HG03039 (cell line): ENCODE results near the gene GNGT1.
"Not testable (repeated sequence)": the region's sequence is repeated elsewhere in the genome, so short reads cannot be mapped to it uniquely, and the experiment has no call there.

Source experiments
- ATAC-seq: cut with Tn5 transposase; IDR thresholded peaks from one replicate; pipeline ENCODE4 v1.9.1; 2021; ENCODE audit warnings: mild to moderate bottlenecking, moderate library complexity; ENCODE audit not compliant: unreplicated experiment

GNGT1 gene

DNA sequence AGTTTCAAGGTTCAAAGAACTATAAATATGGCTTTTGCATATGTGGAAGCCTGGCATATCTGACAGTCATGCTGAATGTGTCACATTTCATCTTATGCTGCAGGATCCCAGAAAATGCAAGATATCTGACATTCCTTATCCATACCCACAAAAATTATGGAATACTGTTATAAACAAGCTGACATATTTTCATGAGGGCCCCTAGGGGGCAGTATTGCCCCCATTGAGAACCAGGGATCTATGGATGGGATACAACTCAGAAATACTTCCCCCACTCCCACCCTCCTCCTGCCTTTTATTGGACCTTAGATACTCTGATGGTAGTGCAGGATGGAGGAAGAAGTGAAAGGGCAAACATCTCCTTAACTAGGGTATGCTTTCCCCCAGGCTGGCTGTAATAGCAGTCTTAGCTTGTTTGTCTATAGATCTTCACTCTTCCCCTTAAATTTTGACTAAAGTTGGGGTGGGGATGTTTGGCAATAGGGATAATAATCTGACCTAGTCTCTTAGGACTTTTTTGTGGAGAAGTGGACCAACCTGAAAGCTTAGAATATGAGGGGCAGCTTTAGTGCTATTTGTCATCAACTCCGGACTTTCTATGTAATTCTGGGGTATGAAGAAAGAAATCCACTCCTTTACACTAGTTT, 3.5 kb upstream of the GNGT1 start:
- no peak for ATAC-seq

DNA sequence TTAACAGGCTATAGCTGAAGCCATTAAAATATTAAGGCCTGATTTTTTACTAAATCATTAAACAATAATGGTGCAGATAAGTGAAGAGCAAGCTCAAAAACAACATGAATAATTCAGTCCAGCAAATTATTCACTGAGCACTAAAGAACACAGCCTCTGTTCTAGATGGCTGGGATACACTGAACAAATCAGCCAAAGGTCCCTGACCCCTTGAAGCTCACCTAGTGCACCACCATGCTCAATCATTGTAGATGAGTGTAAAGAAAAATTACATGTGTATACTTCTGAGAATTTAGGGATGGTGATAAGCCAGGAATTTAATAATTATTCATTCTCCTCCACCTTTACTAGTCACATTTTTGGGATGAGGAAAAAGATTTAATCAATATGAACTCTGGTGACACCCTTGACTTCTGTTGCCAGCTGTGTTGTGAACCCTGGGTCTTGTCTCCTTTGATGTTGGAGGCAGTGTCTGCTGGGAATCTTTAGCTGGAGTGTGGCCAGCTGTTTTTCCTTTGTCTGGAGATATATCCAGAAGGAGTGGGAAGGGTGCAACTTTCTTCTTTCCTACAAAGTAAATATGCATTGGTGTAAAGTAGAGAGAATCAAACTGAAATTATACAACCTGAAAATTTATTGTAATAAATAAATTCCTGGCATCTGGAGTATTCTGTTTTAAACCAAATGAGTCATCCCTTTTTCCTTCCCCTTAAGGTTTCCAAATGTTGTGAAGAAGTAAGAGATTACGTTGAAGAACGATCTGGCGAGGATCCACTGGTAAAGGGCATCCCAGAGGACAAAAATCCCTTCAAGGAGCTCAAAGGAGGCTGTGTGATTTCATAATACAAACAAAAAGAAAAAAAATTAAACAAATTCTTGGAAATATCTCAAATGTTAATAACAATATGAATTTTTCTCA, 4.0 kb downstream of the GNGT1 start:
- ATAC-seq = no peak

DNA sequence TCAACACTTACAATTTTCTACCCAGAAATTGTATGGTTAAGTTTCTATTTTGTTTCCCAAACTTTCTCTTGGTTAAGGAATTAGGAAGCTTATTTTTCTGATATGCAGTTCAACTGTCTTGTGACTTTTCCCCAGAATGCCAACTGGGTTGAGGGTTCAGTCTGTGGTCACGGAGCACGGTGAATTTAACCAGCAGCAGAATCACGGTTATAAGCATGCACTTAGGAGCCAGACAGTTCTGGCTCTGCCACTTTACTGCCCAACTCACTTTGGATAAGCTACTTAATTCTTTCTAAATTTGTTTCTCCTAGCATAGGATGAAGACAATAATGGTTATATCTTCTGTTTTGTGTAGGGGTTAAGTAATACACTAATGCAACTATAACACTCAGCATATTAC, 4.9 kb downstream of the GNGT1 start:
- not testable (repeated sequence) for ATAC-seq

DNA sequence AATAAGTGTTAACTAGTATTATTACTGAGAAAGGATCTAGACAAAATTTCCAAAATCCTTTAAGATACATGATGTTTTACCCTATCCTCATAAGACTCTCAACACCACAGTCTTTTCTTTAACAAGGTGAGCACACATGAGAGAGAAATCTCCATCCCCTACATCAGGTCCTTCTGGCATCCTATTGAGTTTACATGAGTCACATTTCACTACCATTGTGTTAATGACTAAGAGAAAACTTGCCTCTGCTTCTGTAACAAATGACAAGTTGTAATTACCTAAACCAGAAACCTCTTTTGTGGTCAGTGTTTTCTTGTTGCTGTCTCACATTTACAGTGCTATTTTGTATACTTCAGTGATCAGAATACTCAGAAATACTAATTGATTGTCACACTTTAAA, 5.3 kb downstream of the GNGT1 start:
- peak; percentile 58 for ATAC-seq

DNA sequence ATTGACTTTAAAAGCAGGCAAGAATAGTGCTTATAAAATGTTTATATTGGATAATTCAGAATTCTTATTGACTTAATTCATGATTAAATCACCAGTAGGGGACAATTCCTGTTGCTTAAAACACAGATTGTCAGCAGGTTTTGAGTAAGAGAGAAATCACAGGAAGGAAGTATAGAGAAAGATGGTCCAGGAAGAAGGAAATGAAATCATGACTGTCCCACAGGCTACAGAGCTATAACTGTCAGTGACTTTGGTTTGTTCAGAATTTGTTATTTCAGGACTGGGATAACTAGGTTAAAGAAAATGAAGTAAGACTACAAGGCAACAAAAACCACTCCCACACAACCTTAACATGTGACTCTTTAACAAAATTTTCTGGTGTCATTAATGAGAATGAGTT, 6.8 kb downstream of the GNGT1 start:
- ATAC-seq = no peak

DNA sequence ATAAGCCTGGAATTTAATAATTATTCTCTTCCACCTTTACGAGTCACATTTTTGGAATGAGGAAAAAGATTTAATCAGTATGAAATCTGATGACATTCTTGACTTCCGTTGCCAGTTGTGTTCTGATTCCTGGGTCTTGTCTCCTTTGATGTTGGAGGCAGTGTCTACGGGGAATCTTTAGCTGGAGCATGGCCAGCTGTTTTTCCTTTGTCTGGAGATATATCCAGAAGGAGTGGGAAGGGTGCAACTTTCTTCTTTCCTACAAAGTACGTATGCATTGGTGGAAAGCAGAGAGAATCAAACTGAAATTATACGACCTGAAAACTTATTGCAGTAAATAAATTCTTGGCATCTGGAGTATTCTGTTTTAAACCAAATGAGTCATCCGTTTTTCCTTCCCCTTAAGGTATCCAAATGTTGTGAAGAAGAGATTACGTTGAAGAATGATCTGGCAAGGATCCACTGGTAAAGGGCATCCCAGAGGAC, 8.3 kb downstream of the GNGT1 start:
- ATAC-seq = no peak

DNA sequence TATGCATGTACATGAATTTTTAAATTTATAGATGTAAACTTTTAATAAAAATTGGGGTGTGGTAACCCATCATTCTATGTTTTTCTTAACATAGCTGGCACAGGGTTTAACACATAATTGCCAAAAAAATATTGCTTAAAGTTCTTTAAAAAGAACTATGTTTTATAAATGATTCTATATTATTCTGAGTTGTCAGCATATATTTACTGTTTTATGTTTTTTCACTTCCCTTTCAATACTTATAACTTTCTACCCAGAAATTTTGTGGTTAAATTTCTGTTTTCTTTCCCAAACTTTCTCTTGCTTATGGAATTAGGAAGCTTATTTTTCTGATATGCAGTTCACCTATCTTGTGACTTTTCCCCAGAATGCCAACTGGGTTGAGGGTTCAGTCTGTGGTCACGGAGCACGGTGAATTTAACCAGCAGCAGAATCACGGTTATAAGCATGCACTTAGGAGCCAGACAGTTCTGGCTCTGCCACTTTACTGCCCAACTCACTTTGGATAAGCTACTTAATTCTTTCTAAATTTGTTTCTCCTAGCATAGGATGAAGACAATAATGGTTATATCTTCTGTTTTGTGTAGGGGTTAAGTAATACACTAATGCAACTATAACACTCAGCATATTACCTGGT, 9.0 kb downstream of the GNGT1 start:
- not testable (repeated sequence) for ATAC-seq

DNA sequence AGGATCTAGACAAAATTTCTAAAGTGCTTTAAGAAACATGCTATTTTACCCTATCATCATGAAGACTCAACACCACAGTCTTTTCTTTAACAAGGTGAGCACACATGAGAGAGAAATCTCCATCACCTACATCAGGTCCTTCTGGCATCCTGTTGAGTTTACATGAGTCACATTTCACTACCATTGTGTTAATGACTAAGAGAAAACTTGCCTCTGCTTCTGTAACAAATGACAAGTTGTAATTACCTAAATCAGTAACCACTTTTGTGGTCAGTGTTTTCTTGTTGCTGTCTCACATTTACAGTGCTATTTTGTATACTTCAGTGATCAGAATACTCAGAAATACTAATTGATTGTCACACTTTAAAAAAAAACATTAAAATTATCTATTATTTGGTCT, 9.5 kb downstream of the GNGT1 start:
- not testable (repeated sequence) for ATAC-seq

DNA sequence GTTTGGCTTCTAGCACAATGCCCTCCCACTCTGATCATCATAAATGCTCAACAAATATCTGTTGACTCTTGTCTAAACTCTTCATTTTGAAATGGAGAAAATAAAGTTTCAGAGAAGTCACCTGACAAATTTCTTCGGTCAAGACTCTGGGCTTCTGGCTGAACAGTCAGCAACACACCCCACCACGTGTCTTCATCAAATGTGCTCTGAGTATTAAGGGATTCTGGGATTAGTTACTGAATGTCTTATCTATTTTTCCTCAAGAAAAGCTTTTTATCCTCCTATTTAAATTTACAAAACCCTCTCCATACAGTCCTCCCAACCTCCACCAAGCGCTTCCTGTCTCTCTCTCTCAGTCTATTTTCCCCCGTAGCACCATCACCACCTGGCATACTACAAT, 9.9 kb downstream of the GNGT1 start:
- ATAC-seq = not testable (repeated sequence)

DNA sequence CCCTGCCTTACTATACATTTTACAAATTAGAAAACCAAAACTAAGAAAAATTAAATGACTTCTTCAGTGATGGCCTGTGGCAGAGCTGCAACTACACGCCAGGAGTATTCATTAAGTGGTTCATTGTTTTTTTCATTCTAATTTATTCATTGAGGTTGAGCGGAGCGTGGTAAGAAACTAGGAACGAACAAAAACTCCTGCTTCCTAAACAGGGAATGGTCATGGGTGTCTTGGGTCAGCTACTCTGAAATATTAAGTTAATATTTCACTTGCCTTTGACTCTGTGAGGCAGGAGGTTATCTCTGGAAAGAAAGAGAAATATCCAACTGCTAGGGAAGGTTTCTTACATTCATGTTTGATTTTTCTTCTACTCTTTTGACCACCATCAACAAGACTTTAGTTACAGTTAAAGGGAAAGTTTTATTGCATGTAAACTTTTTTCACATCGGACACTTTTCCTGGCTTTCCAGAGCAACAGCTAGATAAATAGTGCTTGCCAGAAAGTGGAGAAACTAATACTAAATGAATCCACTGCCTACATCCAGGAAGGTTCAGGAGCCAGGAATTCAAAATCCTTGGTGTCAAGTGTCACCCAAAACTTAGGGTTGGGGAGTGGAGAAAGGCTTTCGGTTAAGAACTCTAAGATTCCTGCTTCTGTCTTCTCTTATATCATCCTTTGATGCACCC, 14.3 kb downstream of the GNGT1 start:
- no peak for ATAC-seq

DNA sequence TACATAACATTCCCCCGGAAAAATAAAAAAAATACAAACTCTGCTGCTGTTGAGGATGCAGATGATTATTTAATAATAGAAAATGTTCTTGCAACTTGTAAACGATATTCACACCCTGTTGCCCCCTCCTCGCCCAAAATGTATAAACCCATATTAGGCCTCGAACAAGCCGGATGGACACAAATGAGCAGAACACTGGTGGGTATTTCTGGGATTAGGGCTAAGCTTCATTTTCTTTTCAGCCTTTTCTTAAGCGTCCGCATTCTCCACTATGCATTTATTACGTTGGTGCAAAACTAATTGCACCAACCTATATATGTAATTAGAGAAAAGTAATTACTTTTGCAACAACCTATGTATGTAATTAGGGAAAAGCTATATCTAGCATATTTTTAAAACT, 14.8 kb downstream of the GNGT1 start:
- ATAC-seq = no peak

DNA sequence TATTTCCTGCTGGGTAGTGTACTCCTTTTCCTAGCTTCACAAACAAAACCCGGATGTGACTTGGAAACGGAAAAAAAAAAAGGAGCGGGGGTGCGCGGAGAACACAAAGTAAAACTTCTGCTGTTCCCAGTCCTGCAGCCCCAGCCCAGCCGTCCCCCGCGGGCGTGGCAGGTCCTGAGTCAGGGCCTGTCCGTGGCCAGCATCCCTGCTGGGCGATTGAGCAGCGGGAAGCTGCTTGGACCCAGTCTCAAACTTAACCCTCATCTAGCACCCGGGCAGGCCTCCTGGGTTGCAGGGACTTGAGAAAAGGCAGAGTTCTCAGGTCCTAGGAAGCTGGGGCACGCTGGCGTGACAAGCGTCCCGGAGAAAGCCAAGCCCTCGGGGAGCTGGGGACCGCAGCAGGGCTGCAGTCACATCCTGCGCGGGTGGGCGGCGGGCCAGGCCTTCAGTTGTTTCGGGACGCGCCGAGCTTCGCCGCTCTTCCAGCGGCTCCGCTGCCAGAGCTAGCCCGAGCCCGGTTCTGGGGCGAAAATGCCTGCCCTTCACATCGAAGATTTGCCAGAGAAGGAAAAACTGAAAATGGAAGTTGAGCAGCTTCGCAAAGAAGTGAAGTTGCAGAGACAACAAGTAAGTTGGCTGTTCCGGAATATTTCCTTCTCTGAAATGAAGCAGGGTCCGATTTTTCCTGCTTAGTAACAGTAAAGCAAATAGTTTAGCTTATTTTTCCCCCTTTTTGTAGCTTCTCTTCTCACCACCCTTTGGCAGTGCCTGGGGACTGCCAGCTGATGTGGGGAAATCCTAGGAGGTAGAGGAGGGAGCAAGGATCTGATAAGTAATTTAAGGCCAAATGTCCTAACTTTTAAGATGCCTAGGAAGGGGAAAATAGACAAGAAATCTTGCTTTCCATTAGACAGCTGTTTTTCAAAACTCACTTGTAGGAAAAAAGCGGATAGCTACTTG, 15.5 kb downstream of the GNGT1 start, which contains the start of gene GNG11:
Gene GNG11 (plus strand): TSS at position 129 of the 960 bp plus-strand sequence. CDS start 403 bp downstream, at position 532.
- peak; percentile 84 for ATAC-seq

DNA sequence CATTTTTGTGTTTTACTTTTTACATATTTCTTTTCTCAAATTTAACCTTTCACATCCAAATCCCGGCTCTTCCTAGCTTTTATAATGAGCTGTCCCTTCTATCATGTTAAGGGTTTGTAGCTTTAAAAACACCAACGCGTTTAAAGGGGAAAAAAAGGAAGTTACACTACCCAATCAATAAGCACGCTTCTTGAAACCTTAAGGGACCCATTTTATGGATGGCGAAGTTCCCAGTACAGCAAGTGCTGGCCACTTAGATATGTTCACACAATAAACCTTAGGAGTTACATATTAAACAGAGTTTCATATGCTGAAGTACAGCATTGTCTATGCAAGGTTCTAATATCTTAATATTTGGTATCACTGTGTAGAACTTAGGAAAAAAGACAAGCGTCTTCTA, 16.9 kb downstream of the GNGT1 start:
- ATAC-seq = no peak

DNA sequence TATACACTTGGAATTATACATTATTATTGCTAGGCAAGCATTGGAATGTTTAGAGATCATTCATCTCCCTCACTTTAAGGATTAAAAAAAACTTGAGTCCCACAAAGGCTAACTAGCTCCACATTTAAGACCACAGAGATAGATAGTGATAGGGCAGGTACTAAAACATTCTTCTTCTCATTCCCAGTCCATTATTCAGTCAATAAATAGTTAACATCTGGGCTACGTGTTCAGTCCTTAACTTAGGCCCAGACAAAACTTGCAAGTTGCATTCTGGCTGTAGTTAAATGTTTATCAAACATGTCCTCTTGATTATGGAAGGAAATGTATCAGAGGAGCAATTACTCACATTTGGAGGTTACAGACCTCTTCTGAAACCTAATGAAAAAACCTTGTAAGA, 17.6 kb downstream of the GNGT1 start:
- no peak for ATAC-seq

DNA sequence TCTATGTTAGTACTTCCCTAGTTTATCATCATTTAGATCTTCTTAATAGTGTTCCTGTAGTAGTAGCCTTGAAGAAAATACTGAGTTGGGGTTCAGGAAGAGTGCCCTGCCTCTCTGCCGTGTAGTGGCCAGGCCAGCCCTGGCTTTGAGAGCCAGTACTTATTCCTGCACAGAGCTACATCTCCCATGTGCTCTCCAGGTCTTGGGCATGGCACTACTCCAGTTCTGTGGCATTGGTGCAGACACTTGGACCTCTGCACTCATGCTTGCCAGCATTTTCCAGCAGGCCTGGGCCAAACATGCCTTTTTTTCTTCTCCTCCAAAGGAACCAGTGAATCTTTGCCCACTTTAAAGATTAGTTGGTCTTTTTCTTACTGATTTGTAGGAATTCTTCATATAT, 20.4 kb downstream of the GNGT1 start:
- no peak for ATAC-seq

DNA sequence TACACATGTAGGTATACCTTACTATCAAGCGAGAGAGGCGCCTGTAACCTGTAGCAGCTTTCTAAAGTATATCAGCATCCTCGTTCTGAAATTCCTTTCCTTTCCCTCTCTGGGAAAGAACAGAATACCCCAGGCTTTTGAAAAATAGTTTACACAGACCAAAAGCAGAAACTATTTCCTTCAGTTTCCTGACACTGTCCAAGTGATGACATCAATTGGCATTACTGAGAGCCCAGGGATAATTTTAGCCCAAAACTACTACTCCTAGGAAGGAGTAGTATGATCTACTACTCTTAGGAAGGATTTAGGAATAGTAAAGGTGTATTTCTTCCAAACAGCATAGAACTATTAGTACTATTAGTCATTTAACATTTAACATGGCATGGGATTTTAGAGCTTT, 21.2 kb downstream of the GNGT1 start:
- ATAC-seq = no peak

DNA sequence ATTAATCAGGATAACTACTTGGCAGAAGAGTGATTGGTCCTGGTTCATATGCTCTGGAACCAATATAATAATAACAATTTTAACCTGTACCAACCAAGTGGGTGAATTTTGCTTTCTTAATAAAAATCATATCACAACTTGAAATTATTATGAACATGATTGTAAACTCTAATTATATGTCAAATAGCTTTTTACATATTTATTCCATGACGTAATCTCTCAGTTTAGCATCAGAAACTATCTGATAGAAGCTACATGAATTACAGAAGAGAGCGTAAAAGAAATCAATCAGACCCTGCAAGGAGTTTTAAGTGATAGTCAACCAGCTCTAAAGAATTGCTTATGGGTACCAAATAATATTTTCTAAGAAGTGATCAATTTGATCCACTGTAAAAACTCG, 25.3 kb downstream of the GNGT1 start:
- no peak for ATAC-seq

DNA sequence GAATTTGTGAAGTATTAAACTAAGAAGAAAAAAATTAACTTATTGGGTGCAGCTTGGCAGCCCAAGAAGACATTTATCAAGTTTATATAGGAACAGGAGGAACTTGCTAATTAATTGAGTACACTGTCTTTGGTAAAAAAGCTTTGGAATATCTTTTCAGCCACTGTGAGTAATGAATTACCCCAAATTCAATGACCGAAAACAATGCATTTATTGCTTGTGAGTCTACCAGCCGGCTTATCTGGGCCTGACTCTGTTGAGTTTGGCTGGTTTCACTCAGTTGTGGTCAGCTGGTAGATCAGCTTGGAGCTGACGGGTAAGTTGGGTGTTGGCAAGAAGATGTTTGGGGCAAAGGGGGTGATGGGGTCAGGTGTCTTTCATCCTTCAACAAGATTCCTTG, 26.8 kb downstream of the GNGT1 start:
- ATAC-seq = no peak

DNA sequence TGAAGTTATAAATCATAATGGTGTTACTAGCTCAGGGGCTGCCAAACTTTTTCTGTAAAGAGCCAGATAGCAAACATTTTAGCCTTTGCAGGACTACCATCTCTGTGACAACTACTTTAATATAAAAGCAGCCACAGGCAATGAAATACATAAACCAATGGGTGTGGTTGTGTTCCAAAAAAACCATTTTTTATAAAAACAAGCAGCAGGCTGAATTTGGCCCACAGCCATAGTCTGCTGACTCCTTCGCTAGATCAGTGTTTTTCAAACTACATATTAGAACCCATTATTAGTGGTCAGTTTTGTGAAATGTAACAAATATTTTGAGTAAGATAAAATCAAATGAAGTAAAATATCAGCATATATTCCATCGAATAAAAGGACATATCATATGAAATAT, 28.7 kb downstream of the GNGT1 start:
- no peak for ATAC-seq

DNA sequence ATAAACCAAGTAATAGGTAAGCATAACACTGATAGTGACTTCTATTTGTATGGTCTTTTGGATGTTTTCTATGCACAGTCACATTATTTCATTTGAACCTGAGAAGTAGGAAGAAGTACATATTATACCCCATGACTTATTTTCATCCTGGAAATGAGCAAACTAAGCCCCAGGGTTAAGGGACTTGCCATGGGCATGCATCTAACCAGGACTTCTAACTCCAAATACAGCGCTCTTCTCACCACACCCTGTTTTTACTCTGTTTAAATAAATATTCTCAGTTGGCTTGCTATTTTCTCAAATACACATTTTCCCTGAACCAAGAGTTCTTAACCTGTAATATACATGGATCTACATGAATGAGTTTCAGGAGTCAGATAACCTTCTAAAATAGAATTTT, 31.5 kb downstream of the GNGT1 start:
- ATAC-seq = no peak
